ENCODE measurements around the gene ACVR2A. TPM values are rescaled to one million over a fixed set of nuclear protein-coding genes. Genes with fewer than 3 reads are reported as not detected.

Gene ACVR2A
- total RNA-seq, 1 donor from 2014 or later = 10.0 TPM

DNA sequence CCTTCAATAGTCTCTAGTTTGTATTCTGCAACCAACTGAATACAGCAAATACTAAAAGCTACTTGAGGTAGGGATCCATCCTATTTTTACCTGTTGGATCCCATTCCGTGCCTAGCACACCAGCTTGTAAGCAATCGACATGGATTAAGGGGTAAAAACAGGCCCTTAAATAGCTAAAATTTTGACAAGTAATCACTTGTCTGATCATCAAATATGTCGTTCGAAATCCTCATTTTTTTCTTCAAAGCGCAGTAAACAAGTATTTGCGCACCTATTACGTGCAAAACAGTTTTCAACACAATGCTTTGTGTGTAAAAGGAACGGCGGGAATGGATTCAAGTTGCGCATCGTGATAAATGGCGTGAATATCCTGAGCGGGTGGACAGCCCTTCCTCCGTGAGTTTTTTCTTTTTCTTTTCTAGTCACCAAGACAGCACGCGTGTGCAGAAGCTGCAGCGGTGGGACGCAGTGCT, 1.4 kb upstream of the ACVR2A start:
- H3K36me3 ChIP-seq (ENCODE audit: control insufficient read depth, insufficient read depth, low read length) = no peaks in the 10 kb centered on the region
- TF ChIP-seq, protein P1, sequence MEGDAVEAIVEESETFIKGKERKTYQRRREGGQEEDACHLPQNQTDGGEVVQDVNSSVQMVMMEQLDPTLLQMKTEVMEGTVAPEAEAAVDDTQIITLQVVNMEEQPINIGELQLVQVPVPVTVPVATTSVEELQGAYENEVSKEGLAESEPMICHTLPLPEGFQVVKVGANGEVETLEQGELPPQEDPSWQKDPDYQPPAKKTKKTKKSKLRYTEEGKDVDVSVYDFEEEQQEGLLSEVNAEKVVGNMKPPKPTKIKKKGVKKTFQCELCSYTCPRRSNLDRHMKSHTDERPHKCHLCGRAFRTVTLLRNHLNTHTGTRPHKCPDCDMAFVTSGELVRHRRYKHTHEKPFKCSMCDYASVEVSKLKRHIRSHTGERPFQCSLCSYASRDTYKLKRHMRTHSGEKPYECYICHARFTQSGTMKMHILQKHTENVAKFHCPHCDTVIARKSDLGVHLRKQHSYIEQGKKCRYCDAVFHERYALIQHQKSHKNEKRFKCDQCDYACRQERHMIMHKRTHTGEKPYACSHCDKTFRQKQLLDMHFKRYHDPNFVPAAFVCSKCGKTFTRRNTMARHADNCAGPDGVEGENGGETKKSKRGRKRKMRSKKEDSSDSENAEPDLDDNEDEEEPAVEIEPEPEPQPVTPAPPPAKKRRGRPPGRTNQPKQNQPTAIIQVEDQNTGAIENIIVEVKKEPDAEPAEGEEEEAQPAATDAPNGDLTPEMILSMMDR (IDR thresholded peaks at IDR 0.05; ENCODE audit: insufficient read depth, low read length, severe bottlenecking) = no peak
- DNase-seq (ENCODE audit: low read depth) (peak; percentile 22), FAIRE-seq (no peak)
- H3K4me3 ChIP-seq (ENCODE audit: low read depth, low read length) = peak overlapping the region; percentile 76
- H3K27me3 ChIP-seq (ENCODE audit: control insufficient read depth, insufficient read depth, low read length) = no peaks in the 10 kb centered on the region

- no peaks in the 10 kb centered on the region for H3K27me3 ChIP-seq (ENCODE audit: control insufficient read depth, insufficient read depth, low read length)
- FAIRE-seq = no peak
These were observed 749 bp upstream of the ACVR2A start for GRCh38 chr2:147843864-147844696.

GRCh38 chr2:147845411-147845971, 662 bp downstream of the ACVR2A start:
- TF ChIP-seq, protein P1 (IDR thresholded peaks at IDR 0.05; ENCODE audit: insufficient read depth, low read length, severe bottlenecking) = no peak
- FAIRE-seq (no peak), DNase-seq (ENCODE audit: low read depth) (peak; percentile 31)
- Histone ChIP-seq H3K36me3 (ENCODE audit: control insufficient read depth, insufficient read depth, low read length) (no peaks in the 10 kb centered on the region), H3K4me3 (ENCODE audit: low read depth, low read length) (peak overlapping the region; percentile 76), H3K27me3 (ENCODE audit: control insufficient read depth, insufficient read depth, low read length) (no peaks in the 10 kb centered on the region)

More at GRCh38 chr2:147843864-147844696, 749 bp upstream of the ACVR2A start:
- TF ChIP-seq, protein P1 (IDR thresholded peaks at IDR 0.05; ENCODE audit: insufficient read depth, low read length, severe bottlenecking) = peak; percentile 23
- DNase-seq (ENCODE audit: low read depth) = peak; percentile 69
- peak overlapping the region; percentile 76 for H3K4me3 ChIP-seq (ENCODE audit: low read depth, low read length)
- H3K36me3 ChIP-seq (ENCODE audit: control insufficient read depth, insufficient read depth, low read length) = no peaks in the 10 kb centered on the region

DNA sequence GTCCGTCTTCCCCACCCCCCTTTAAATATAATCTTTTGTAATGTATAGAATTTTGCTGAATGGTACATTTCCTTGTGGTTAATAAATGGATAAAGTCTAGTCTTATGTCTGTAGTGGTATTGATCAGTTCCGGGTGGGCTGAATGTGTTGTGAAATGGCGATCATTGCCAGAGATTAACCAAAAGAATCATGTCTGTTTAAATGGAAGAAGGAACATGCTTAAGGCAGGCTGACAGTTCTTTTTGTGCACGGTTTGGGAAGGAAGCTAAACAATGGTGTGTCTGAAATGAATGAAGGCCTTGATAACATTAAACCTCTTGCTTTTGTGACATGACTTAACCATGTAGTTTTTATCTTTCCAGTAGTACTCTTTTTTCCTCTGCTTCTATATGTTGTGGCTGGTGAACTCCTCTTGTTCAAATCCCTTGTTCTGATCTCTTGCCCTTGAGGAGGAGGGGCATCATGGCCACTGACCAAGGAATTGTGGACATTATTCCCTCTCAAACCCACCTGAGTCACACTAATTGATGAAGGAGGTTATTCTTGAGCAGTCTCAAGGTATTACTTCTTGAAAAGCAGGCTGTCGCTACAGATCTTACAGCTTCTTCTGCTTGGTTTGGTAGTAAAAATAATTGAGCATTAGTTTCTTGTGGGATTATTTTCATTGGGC, 1.7 kb downstream of the ACVR2A start:
- DNase-seq (ENCODE audit: low read depth) (peak; percentile 27), FAIRE-seq (no peak)
- TF ChIP-seq, protein P1 (IDR thresholded peaks at IDR 0.05; ENCODE audit: insufficient read depth, low read length, severe bottlenecking) = no peak
- Histone ChIP-seq H3K36me3 (ENCODE audit: control insufficient read depth, insufficient read depth, low read length) (no peaks in the 10 kb centered on the region), H3K27me3 (ENCODE audit: control insufficient read depth, insufficient read depth, low read length) (no peaks in the 10 kb centered on the region), H3K4me3 (ENCODE audit: low read depth, low read length) (peak overlapping the region; percentile 76)

- TF ChIP-seq, protein P1 (IDR thresholded peaks at IDR 0.05; ENCODE audit: insufficient read depth, low read length, severe bottlenecking) = no peak
- DNase-seq (ENCODE audit: low read depth) (no peak), FAIRE-seq (no peak)
- Histone ChIP-seq H3K4me3 (ENCODE audit: low read depth, low read length) (no peak overlapping the region), H3K27me3 (ENCODE audit: control insufficient read depth, insufficient read depth, low read length) (no peaks in the 10 kb centered on the region), H3K36me3 (ENCODE audit: control insufficient read depth, insufficient read depth, low read length) (no peaks in the 10 kb centered on the region)
These were observed 3.0 kb downstream of the ACVR2A start for GRCh38 chr2:147847746-147848391.

All from bronchial epithelial cell (primary cell).